Measurements from ENCODE around the gene EMC6. TPM values are rescaled to one million over a fixed set of nuclear protein-coding genes. Genes with fewer than 3 reads are reported as not detected.

Gene EMC6
- total RNA-seq, 3 donors from 2014 or later (not counting 1 experiment from before 2014, with no cell fraction given) = 29.3 to 34.7 (median 32.1) TPM

- Histone ChIP-seq H3K4me1 (ENCODE audit: control insufficient read depth, insufficient read depth, low read length) (peaks cover 6% of the 10 kb centered on the region), H3K9me3 (ENCODE audit: control insufficient read depth, insufficient read depth, low read length) (no peaks in the 10 kb centered on the region), H3K27ac (ENCODE audit: low read length) (no peak overlapping the region), H3K27me3 (ENCODE audit: control insufficient read depth, insufficient read depth, low read length) (no peaks in the 10 kb centered on the region), H3K36me3 (ENCODE audit: control insufficient read depth, insufficient read depth, low read length) (peaks cover 2% of the 10 kb centered on the region), H3K4me3 (ENCODE audit: low read length) (no peak overlapping the region)
- intact Hi-C loops (cut with micrococcal nuclease) = no loop called here
- Mint-ChIP-seq H3K36me3 (no peaks in the 10 kb centered on the region), H3K4me1 (peaks cover 9 to 10% of the 10 kb centered on the region in 2 donors), H3K4me3 (no peak overlapping the region), H3K27me3 (ENCODE audit: low read depth in 2 of 2) (no peaks in the 10 kb centered on the region), H3K27ac (no peak overlapping the region), H3K9me3 (no peaks in the 10 kb centered on the region)
- ATAC-seq (no peak), DNase-seq (no peak)
- 87% methylated on average over 15 of the region's 19 CpGs for WGBS (ENCODE audit: insufficient coverage)
- TF ChIP-seq CTCF (IDR thresholded peaks at IDR 0.05) = no peak
These were observed 26.7 kb upstream of the EMC6 start for GRCh38 chr17:3641717-3642486.

GRCh38 chr17:3643889-3644349 lies 24.7 kb upstream of the EMC6 start:
- no peaks in the 10 kb centered on the region for H3K9me3 ChIP-seq (ENCODE audit: control insufficient read depth, insufficient read depth, low read length)
- DNase-seq (no peak), ATAC-seq (no peak)
- no peak overlapping the region for H3K27ac ChIP-seq (ENCODE audit: low read length)
- H3K27ac Mint-ChIP-seq = no peak overlapping the region
- no peaks in the 10 kb centered on the region for H3K36me3 Mint-ChIP-seq
- no peak overlapping the region for H3K4me3 ChIP-seq (ENCODE audit: low read length)
- H3K9me3 Mint-ChIP-seq = no peaks in the 10 kb centered on the region
- TF ChIP-seq CTCF (IDR thresholded peaks at IDR 0.05) = no peak
- peaks cover 5% of the 10 kb centered on the region for H3K36me3 ChIP-seq (ENCODE audit: control insufficient read depth, insufficient read depth, low read length)
- peaks cover 0 to 8% of the 10 kb centered on the region in 2 donors for H3K4me1 Mint-ChIP-seq
- H3K27me3 ChIP-seq (ENCODE audit: control insufficient read depth, insufficient read depth, low read length) = no peaks in the 10 kb centered on the region
- intact Hi-C loops (cut with micrococcal nuclease) = no loop called here
- H3K4me1 ChIP-seq (ENCODE audit: control insufficient read depth, insufficient read depth, low read length) = no peaks in the 10 kb centered on the region
- H3K27me3 Mint-ChIP-seq (ENCODE audit: low read depth in 2 of 2) = no peaks in the 10 kb centered on the region
- 88% methylated on average over 4 of the region's 4 CpGs for WGBS (ENCODE audit: insufficient coverage)
- H3K4me3 Mint-ChIP-seq = no peak overlapping the region

GRCh38 chr17:3645310-3645709 lies 23.3 kb upstream of the EMC6 start:
- H3K4me1 Mint-ChIP-seq = peaks cover 0 to 8% of the 10 kb centered on the region in 2 donors
- intact Hi-C loops (cut with micrococcal nuclease) = no loop called here
- H3K9me3 ChIP-seq (ENCODE audit: control insufficient read depth, insufficient read depth, low read length) = no peaks in the 10 kb centered on the region
- no peaks in the 10 kb centered on the region for H3K27me3 ChIP-seq (ENCODE audit: control insufficient read depth, insufficient read depth, low read length)
- WGBS (ENCODE audit: insufficient coverage) = 71% methylated on average over 5 of the region's 5 CpGs
- DNase-seq = no peak
- ATAC-seq = no peak
- H3K36me3 ChIP-seq (ENCODE audit: control insufficient read depth, insufficient read depth, low read length) = peaks cover 5% of the 10 kb centered on the region
- H3K9me3 Mint-ChIP-seq = no peaks in the 10 kb centered on the region
- H3K4me3 Mint-ChIP-seq = no peak overlapping the region
- H3K27me3 Mint-ChIP-seq (ENCODE audit: low read depth in 2 of 2) = no peaks in the 10 kb centered on the region
- no peak overlapping the region for H3K27ac ChIP-seq (ENCODE audit: low read length)
- H3K27ac Mint-ChIP-seq = no peak overlapping the region
- no peak for TF ChIP-seq CTCF (IDR thresholded peaks at IDR 0.05)
- H3K4me3 ChIP-seq (ENCODE audit: low read length) = no peak overlapping the region
- H3K36me3 Mint-ChIP-seq = no peaks in the 10 kb centered on the region
- H3K4me1 ChIP-seq (ENCODE audit: control insufficient read depth, insufficient read depth, low read length) = no peaks in the 10 kb centered on the region

- no peaks in the 10 kb centered on the region for H3K4me1 ChIP-seq (ENCODE audit: control insufficient read depth, insufficient read depth, low read length)
- intact Hi-C loops (cut with micrococcal nuclease) = no loop called here
- ATAC-seq (no peak), DNase-seq (no peak)
- Mint-ChIP-seq H3K4me3 (no peak overlapping the region), H3K27me3 (ENCODE audit: low read depth in 2 of 2) (no peaks in the 10 kb centered on the region), H3K27ac (no peak overlapping the region), H3K9me3 (no peaks in the 10 kb centered on the region), H3K4me1 (peaks cover 0 to 8% of the 10 kb centered on the region in 2 donors), H3K36me3 (no peaks in the 10 kb centered on the region)
- H3K36me3 ChIP-seq (ENCODE audit: control insufficient read depth, insufficient read depth, low read length) = peaks cover 5% of the 10 kb centered on the region
- no peak for TF ChIP-seq CTCF (IDR thresholded peaks at IDR 0.05)
- H3K27ac ChIP-seq (ENCODE audit: low read length) = no peak overlapping the region
- H3K4me3 ChIP-seq (ENCODE audit: low read length) = no peak overlapping the region
- no peaks in the 10 kb centered on the region for H3K9me3 ChIP-seq (ENCODE audit: control insufficient read depth, insufficient read depth, low read length)
- H3K27me3 ChIP-seq (ENCODE audit: control insufficient read depth, insufficient read depth, low read length) = no peaks in the 10 kb centered on the region
- 91% methylated on average over 12 of the region's 12 CpGs for WGBS (ENCODE audit: insufficient coverage)
These were observed 21.4 kb upstream of the EMC6 start for GRCh38 chr17:3647251-3647650.

Data from natural killer cell (primary cell).